Measurements from ENCODE around the gene TNS1. TPM values are rescaled to one million over a fixed set of nuclear protein-coding genes. Genes with fewer than 3 reads are reported as not detected.

Gene TNS1
- total RNA-seq, 1 donor from 2014 or later, result 11.6 TPM

DNA sequence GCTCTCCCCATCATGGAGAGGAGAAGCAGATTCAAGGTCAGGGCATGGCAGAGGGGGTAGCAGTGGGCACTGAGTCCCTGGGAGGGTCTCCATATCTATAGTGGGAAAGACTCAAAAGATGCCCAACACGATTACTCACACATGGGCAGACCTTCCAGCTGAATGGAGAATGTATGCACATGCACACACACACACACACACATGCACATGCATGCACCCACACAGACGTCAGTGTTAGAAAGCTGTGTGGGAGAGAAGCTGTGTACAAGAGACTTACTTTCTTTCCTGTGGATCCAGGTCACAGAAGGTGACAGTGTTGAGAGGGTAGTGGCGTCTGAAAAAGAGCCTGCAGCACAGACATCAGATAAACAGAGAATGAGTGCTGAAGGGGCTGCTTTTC, 194.5 kb downstream of the TNS1 start:
- DNase-seq (ENCODE audit: low spot score), result no peak
- no peaks in the 10 kb centered on the region for H3K9me3 Mint-ChIP-seq (ENCODE audit: unreplicated experiment)
- peaks cover 28% of the 10 kb centered on the region for H3K36me3 Mint-ChIP-seq (ENCODE audit: low read depth, unreplicated experiment)

GRCh38 chr2:217807753-217808152, 195.0 kb downstream of the TNS1 start:
- H3K27me3 Mint-ChIP-seq (ENCODE audit: unreplicated experiment), result peaks cover 9% of the 10 kb centered on the region
- H3K9me3 Mint-ChIP-seq (ENCODE audit: unreplicated experiment), result no peaks in the 10 kb centered on the region
- H3K4me1 Mint-ChIP-seq (ENCODE audit: unreplicated experiment), result peaks cover 16% of the 10 kb centered on the region
- no peak overlapping the region for H3K4me3 Mint-ChIP-seq (ENCODE audit: unreplicated experiment)
- peaks cover 28% of the 10 kb centered on the region for H3K36me3 Mint-ChIP-seq (ENCODE audit: low read depth, unreplicated experiment)
- no peak overlapping the region for H3K27ac Mint-ChIP-seq (ENCODE audit: unreplicated experiment)
- TF ChIP-seq, protein P1, sequence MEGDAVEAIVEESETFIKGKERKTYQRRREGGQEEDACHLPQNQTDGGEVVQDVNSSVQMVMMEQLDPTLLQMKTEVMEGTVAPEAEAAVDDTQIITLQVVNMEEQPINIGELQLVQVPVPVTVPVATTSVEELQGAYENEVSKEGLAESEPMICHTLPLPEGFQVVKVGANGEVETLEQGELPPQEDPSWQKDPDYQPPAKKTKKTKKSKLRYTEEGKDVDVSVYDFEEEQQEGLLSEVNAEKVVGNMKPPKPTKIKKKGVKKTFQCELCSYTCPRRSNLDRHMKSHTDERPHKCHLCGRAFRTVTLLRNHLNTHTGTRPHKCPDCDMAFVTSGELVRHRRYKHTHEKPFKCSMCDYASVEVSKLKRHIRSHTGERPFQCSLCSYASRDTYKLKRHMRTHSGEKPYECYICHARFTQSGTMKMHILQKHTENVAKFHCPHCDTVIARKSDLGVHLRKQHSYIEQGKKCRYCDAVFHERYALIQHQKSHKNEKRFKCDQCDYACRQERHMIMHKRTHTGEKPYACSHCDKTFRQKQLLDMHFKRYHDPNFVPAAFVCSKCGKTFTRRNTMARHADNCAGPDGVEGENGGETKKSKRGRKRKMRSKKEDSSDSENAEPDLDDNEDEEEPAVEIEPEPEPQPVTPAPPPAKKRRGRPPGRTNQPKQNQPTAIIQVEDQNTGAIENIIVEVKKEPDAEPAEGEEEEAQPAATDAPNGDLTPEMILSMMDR (IDR thresholded peaks at IDR 0.05; ENCODE audit: unreplicated experiment), result no peak
- no peak for DNase-seq (ENCODE audit: low spot score)

More for the DNA sequence above, 194.5 kb downstream of the TNS1 start:
- peaks cover 16% of the 10 kb centered on the region for H3K4me1 Mint-ChIP-seq (ENCODE audit: unreplicated experiment)
- H3K27me3 Mint-ChIP-seq (ENCODE audit: unreplicated experiment), result peaks cover 9% of the 10 kb centered on the region
- no peak overlapping the region for H3K27ac Mint-ChIP-seq (ENCODE audit: unreplicated experiment)
- TF ChIP-seq, protein P1 (IDR thresholded peaks at IDR 0.05; ENCODE audit: unreplicated experiment), result no peak
- no peak overlapping the region for H3K4me3 Mint-ChIP-seq (ENCODE audit: unreplicated experiment)

DNA sequence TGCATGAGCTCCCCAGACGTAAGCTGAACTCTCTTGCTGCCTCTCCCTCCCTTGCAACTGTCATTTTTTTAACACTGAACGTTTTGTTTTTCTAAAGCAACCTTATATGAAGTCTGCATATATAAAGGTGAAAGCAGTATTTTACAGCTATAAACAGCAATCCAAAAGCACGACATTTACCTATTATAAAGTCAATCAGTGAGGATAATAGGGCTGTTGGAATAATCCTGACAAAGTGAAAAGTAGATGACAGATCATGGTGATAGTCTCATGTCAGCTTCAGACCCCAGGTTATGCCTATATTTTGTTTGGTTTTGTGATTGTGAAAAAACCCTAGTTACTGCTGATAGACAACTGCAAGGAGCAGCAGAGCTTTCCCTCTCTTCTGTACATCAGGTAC, 195.8 kb downstream of the TNS1 start:
- no peak overlapping the region for H3K27ac Mint-ChIP-seq (ENCODE audit: unreplicated experiment)
- H3K4me3 Mint-ChIP-seq (ENCODE audit: unreplicated experiment), result no peak overlapping the region
- H3K4me1 Mint-ChIP-seq (ENCODE audit: unreplicated experiment), result peaks cover 16% of the 10 kb centered on the region
- DNase-seq (ENCODE audit: low spot score), result no peak
- H3K9me3 Mint-ChIP-seq (ENCODE audit: unreplicated experiment), result no peaks in the 10 kb centered on the region
- H3K27me3 Mint-ChIP-seq (ENCODE audit: unreplicated experiment), result peaks cover 9% of the 10 kb centered on the region
- H3K36me3 Mint-ChIP-seq (ENCODE audit: low read depth, unreplicated experiment), result peaks cover 26% of the 10 kb centered on the region
- TF ChIP-seq, protein P1 (IDR thresholded peaks at IDR 0.05; ENCODE audit: unreplicated experiment), result no peak

DNA sequence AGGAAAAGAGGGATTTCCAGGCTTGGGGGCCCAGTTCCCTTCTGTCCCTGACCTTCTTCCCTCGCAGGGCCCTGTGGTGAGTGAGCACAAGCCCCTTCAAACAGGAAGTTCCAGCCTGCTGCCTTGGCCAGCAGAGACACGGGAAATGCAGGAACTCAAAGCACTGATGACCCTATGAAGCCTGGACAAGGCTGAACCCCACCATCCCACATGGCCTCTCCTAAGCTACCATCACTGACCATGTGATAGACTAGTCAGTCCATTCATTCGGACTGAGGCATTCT, 196.4 kb downstream of the TNS1 start:
- Mint-ChIP-seq H3K27me3 (ENCODE audit: unreplicated experiment) (peaks cover 7% of the 10 kb centered on the region), H3K4me3 (ENCODE audit: unreplicated experiment) (no peak overlapping the region), H3K9me3 (ENCODE audit: unreplicated experiment) (no peaks in the 10 kb centered on the region), H3K4me1 (ENCODE audit: unreplicated experiment) (peaks cover 16% of the 10 kb centered on the region), H3K27ac (ENCODE audit: unreplicated experiment) (no peak overlapping the region), H3K36me3 (ENCODE audit: low read depth, unreplicated experiment) (peaks cover 23% of the 10 kb centered on the region)
- no peak for DNase-seq (ENCODE audit: low spot score)
- TF ChIP-seq, protein P1 (IDR thresholded peaks at IDR 0.05; ENCODE audit: unreplicated experiment), result no peak

- H3K9me3 Mint-ChIP-seq (ENCODE audit: unreplicated experiment), result no peaks in the 10 kb centered on the region
- peak overlapping the region; percentile 77 for H3K4me3 Mint-ChIP-seq (ENCODE audit: unreplicated experiment)
- H3K27me3 Mint-ChIP-seq (ENCODE audit: unreplicated experiment), result peaks cover 9% of the 10 kb centered on the region
- peaks cover 20% of the 10 kb centered on the region for H3K4me1 Mint-ChIP-seq (ENCODE audit: unreplicated experiment)
- no peak for DNase-seq (ENCODE audit: low spot score)
- TF ChIP-seq, protein P1 (IDR thresholded peaks at IDR 0.05; ENCODE audit: unreplicated experiment), result no peak
- no peak overlapping the region for H3K27ac Mint-ChIP-seq (ENCODE audit: unreplicated experiment)
- peaks cover 23% of the 10 kb centered on the region for H3K36me3 Mint-ChIP-seq (ENCODE audit: low read depth, unreplicated experiment)
Measured at GRCh38 chr2:217805668-217806481, 196.9 kb downstream of the TNS1 start.

Measured in endothelial cell (in vitro differentiated cells).